Measurements from ENCODE around the gene FARS2.

Gene FARS2

GRCh38 chr6:5427586-5427985 is 166.3 kb downstream of the FARS2 start:
- no peak for DNase-seq (ENCODE audit: low read depth)

DNA sequence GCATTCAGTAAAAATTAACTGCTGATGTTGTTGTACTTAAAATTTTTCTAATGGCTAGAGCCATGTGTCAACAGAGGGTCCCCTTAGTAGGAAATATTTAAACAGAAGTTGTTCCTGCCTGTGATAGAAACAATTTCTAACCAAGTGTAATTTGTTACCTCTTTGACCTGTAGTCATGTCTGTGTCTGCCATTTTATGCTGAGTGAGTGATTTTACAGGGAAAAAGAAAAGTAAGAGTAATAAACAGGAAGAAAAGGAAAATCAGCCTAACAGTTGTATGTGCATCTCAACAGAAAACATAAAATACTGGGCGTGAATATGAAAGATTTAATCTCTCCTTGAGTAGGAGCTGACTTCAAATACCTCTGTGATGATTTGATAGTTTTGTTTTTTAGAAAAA is 172.0 kb downstream of the FARS2 start:
- DNase-seq (ENCODE audit: low read depth), result no peak

- no peak for DNase-seq (ENCODE audit: low read depth)
These were observed 174.1 kb downstream of the FARS2 start for GRCh38 chr6:5435449-5435848.

- DNase-seq (ENCODE audit: low read depth), result no peak
These were observed 177.7 kb downstream of the FARS2 start for GRCh38 chr6:5438922-5439584.

GRCh38 chr6:5439749-5440148 is 178.4 kb downstream of the FARS2 start:
- no peak for DNase-seq (ENCODE audit: low read depth)

DNA sequence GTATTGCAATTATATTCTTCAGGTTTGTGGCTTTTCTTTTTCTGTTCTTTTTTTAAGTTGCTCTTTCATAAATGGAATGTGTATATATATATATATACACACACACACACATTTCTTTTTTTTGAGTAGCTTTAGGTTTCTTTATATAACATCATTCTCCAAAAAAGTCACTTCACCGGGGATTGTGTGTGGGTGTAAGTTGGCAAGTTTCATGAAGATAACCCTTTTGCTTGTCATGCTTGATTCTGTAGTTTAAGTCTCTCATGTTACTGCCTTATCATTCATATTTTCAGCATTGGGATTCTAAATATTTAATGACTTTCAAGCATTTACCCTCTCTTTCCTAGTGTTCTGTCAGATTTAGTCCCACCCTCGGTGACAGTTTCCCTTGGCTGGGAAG is 181.0 kb downstream of the FARS2 start:
- DNase-seq (ENCODE audit: low read depth), result no peak

DNA sequence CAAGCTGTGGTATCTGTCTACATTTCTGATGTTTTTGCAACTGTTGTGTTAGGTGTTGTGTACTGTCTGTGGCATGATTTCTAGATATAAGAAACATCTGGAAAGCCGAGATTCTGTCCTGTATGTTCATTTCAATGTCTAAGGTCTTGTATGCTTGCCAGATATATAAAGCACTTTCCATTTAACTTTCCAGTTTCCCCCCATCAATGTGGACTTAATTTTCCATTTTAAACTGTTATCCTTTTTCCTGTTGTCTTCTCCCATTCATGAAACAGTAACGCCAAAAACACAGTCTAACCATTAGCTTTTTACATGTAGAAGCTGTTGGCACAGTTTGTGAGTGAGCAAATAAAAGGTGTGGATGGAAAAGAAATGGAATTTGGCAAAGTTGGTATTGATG is 181.6 kb downstream of the FARS2 start:
- no peak for DNase-seq (ENCODE audit: low read depth)

- no peak for DNase-seq (ENCODE audit: low read depth)
These were observed 182.2 kb downstream of the FARS2 start for GRCh38 chr6:5443491-5443890.

DNA sequence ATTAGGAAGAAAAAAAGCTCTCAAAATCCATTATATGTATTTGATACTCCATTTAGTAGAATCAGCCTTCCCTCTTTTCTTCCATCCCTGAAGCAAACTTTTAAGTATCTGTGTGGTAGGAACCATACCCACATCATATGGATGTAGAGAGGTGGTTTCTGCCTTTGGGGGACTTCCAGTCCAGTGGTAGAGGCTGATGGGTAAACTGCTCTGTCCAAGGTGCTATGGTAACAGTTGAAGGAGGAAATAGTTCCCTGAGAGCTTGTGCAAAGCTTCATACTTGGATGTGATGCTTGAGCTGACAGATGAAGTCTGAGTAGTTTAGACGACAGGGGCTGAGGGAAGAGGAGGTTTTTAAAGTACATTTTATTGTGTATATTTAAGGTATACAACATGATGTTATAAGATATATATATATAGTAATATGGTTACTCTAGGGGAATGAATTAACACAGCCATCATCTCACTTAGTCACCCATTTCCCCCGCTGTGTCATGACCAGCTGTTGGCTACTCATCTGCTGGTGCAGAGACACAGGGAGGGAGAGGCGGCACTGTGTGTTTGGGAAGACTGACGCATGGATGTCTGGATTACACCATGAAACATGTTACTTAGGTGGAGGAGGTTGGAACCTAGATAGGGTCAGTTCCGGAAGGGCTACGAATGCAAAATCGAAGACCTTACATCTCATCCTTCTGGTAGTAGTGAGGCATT is 185.2 kb downstream of the FARS2 start:
- DNase-seq (ENCODE audit: low read depth), result no peak

- DNase-seq (ENCODE audit: low read depth), result no peak
These were observed 186.6 kb downstream of the FARS2 start for GRCh38 chr6:5447921-5448320.

DNA sequence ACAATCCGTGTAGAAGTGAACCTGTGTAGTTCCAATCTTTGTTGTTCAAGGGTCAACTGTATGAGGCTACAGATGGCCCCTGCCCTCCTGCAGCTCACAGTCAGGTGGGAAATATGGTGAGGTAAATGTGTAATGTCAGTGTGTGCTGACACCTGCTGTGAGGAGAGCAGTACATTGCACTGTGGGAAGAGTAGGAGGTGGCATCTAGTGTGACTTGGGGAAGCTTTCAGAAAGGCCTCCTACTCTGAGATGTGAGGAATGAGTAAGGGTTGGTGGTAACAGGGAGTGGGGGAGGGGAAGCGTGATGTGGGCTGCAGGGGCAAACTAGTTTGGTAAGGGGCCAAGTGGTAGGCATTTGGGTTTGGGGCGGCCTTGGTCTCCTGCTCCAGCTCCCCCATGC is 188.8 kb downstream of the FARS2 start:
- DNase-seq (ENCODE audit: low read depth), result no peak

- DNase-seq (ENCODE audit: low read depth), result no peak
These were observed 192.2 kb downstream of the FARS2 start for GRCh38 chr6:5453546-5453945.

GRCh38 chr6:5455142-5455541 is 193.8 kb downstream of the FARS2 start:
- no peak for DNase-seq (ENCODE audit: low read depth)

DNA sequence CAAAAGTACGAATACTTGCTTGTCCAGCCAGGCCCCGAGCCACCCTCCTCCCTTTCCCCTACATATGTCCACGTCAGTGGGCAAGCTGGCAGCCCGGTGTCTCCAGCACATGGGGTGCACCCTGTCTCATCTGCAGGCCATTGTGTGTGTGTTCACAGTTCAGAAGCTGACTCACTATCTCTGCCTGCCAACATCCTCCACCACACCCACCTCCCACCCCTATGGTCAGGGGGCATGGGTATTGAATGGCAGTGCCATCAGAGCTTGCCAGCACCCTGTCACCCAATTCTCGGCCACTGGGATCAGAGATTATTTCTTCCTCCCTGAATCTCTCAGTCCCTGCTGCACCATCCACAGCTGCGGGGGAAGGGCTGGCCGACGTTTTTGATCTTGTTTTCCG is 195.7 kb downstream of the FARS2 start:
- no peak for DNase-seq (ENCODE audit: low read depth)

DNA sequence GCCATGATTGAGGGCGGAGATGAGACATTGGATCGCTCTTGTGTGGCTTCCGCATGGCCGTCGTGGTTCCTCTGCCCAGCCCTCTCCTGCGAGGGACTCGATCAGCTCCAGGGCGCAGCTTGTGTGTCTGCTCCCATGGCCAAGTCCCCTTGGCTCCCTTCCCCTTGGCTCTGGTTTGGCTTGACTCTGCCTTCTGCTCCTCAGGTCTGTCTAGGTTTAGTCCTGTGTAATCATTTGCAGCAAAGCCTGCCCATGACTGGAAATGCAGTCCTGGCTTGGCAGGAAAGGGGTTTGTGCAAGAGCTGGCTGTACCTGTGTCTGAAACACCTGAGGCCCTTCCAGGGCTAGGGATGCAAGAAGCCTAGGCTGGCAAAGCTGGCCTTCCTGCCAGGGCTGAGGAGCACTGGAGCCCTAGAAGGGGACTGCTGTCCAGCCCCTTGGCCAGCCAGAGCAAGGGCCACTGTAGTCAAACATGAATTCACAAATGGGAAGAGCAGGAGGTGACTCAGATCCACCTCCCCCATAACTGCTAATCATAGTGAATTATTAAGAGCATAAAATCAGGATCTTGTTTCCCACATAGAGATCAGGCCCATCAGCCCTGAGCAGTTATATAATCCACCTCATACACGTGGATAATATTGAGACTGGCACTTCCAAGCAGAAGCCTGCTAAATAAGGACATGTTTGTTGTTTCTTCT is 196.8 kb downstream of the FARS2 start:
- no peak for DNase-seq (ENCODE audit: low read depth)

DNA sequence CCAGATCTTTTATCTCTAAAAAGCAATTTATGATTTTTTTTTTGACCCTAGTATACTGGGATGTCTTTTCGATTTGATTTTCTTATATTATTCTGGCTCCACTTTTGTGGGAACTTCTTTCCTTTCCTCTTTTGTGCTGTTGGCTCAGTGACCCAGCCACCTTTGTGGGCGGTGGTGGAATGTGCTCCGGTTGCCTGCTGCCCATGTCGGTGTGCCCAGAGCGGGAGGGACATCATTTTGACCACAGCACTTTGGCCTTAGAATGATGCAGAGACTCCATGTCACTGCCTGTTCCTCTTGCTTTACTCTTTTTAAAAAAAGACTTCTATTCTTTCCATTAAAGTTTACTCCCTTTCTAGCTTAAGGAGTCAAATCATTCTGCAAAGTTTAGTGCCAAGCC is 198.0 kb downstream of the FARS2 start:
- no peak for DNase-seq (ENCODE audit: low read depth)

GRCh38 chr6:5461365-5461764 is 200.1 kb downstream of the FARS2 start:
- DNase-seq (ENCODE audit: low read depth), result no peak

DNA sequence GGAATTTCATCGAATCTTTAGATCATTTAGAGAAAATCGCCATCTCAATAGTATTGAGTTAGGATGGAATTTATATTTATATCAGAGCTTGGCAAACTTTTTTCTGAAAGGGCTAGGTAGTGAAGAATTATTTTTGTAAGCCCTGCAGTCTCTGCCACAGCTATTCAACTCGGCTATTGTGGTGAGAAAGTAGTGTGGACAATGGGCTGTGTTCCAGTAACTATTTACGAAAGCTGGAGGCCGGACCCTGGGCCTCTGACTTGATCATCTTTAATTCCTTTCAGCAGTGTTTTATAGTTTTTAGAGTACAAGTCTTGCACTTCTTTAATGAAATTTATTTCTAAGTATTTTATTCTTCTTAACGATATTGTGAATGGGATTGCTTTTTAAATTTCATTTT is 201.5 kb downstream of the FARS2 start:
- DNase-seq (ENCODE audit: low read depth), result no peak

DNA sequence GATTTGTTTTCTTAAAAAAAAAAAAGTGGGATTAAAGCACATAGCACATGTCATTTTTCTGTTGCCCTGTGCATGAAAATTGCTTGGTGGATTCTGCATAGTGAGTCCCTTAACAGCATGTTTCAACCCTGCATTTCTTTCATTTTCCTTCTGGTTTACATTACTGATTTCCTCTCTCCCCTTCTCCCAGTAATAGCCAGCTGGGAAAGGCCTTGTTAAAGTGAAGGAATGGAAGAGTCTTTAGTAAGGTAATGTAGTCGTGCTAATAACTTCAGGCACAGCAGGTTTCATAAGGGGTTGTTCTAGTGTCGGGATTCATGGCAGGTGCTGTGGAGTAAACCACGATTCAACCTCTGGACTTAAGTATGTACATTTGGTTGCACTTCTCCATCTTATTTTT is 202.4 kb downstream of the FARS2 start:
- no peak for DNase-seq (ENCODE audit: low read depth)

DNA sequence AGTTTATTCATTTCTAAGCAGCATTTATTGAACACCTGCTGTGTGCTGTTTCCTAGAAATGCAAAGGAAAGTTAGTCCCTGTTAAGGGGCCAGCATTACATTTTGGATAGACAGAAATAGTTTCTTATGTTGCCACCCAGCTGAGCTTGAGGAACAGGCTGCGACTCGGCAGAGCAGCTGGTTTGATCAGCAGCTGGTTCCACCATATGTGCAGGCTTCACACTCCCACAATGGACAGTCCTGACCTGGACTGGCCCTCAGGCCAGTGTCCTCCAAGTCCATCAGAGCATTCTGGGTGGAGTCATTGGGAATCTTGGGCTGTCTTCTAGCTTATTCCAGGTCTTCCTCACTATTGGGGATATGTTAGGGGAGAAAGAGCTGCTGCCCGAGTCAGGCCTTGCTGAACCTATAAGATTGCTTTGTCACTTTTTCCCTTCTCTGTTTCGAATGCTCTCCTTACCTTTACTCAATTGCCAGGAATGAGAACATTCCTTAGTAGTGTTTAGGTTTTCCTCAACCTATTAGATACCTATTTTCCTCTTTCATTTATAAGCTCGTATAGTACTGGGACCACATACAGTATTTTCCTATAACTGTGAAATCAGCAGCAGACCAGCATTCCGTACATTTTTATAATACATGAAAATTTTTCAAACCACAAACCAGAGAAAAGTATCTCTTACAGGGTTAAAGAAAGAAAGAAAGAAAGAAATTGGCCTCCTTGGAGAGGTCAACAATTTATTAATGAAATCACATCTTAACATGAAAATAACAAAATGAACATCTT is 203.0 kb downstream of the FARS2 start:
- no peak for DNase-seq (ENCODE audit: low read depth)

- DNase-seq (ENCODE audit: low read depth), result no peak
These were observed 205.2 kb downstream of the FARS2 start for GRCh38 chr6:5466281-5467136.

DNA sequence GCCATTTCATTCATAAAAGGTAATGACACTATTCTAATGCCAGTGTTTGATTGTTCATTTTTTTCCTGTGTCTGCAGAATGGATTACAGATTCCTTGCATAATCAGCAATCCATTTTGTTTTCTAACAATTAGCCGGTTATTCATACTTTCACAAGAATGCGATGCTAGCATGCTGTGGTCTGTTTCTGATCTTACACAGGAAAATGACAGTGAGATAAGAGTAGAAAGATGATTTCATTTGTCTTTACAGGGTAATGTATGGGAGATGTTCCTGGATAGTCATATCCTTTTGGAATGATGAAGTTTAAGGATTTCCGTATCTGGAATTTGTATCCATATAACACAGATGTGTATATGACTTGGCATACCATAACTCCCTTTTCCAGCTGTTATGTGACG is 207.3 kb downstream of the FARS2 start:
- DNase-seq (ENCODE audit: low read depth), result no peak

All from stimulated activated CD8-positive, alpha-beta memory T cell treated with anti-CD3 and anti-CD28 coated beads, Interleukin-12 subunit alpha, Interleukin-12 subunit beta, amount 100 ng/mL, for 4 hours (primary cell).